Mesodermal cell (in vitro differentiated cells): ENCODE measurements around the gene GNAI3.

Experiments
- H3K27ac ChIP-seq: 2 replicates; pipeline ENCODE4 v1.7.0; 2013; ENCODE audit warnings: mild to moderate bottlenecking, low read depth, low read length, moderate library complexity; ENCODE audit not compliant: severe bottlenecking
- H3K36me3 ChIP-seq: 2 replicates; pipeline ENCODE4 v1.7.1; 2013; ENCODE audit warnings: mild to moderate bottlenecking, low read length, moderate library complexity; ENCODE audit not compliant: control insufficient read depth, insufficient read depth
- H3K4me1 ChIP-seq: one replicate; pipeline ENCODE4 v1.7.1; 2013; ENCODE audit warnings: mild to moderate bottlenecking, low read length; ENCODE audit not compliant: insufficient read depth, control insufficient read depth, poor library complexity, severe bottlenecking
- H3K4me3 ChIP-seq: 2 replicates; pipeline ENCODE4 v1.7.0; 2013; ENCODE audit warnings: low read length, control low read depth, mild to moderate bottlenecking; ENCODE audit not compliant: insufficient read depth, poor library complexity, severe bottlenecking; ENCODE audit errors: extremely low read depth
- H3K9me3 ChIP-seq: 2 replicates; pipeline ENCODE4 v1.7.1; 2013; ENCODE audit warnings: mild to moderate bottlenecking, low read length, moderate library complexity; ENCODE audit not compliant: control insufficient read depth
- WGBS, 2 experiments: methylation state at CpG; one replicate each; pipeline ENCODE4 v1.1.5; 2013; ENCODE audit warnings: missing lambda C conversion rate in 2 of 2; ENCODE audit not compliant: insufficient coverage in 2 of 2; 5-methylcytosine and 5-hydroxymethylcytosine counted together

GNAI3 gene

DNA sequence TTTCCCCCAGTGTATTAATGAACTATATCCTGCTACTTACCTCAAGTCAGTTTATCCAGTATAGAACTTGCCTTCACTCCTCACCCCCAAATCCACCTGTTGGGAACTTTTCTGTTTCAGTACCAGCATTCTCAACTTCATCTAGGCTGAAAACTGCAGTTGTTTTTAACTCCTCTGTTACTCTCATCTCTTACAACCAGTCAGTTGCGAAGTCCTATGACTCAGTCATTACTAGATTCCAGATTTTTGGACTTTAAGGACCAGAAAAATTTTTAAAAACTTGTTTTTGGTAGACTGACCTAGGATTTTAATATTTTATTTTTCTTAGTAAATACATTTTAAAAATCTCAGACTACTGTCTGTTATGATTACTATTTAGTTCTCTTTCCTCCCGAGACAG lies 8.1 kb downstream of the GNAI3 start:
- Histone ChIP-seq H3K36me3 (peaks cover 9% of the 10 kb centered on the region), H3K27ac (no peak overlapping the region), H3K4me3 (no peak overlapping the region), H3K4me1 (no peaks in the 10 kb centered on the region), H3K9me3 (no peaks in the 10 kb centered on the region)
- 100% methylated on average over 1 of the region's 2 CpGs; no CpG with 5 or more reads in 1 of the 2 experiments for WGBS, 2 experiments

GRCh38 chr1:109557520-109557919 lies 9.1 kb downstream of the GNAI3 start:
- H3K4me1 ChIP-seq: no peaks in the 10 kb centered on the region
- no peaks in the 10 kb centered on the region for H3K9me3 ChIP-seq
- WGBS, 2 experiments: 96 to 100% methylated on average over 5 of the region's 5 CpGs
- H3K27ac ChIP-seq: no peak overlapping the region
- H3K36me3 ChIP-seq: peaks cover 8% of the 10 kb centered on the region
- H3K4me3 ChIP-seq: no peak overlapping the region

DNA sequence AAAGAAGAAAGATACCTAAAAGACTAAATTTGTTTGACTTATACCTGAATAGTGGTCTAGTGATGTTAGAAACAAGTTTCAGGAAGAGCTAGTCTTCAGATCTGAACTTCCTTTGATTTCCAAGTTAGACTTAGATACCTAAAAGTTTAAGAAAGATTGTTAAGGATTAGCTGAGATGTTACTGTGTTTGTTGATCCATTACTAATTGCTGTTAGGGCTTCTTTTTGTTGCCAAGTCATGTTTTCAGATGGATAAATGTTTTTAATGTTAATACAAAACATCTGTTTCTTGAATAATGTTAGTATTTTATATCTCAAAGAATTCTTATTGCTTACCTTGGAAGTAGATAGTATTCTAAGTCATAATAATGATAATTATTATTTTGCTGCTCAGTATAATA lies 11.6 kb downstream of the GNAI3 start:
- Histone ChIP-seq H3K4me1 (peaks cover 15% of the 10 kb centered on the region), H3K36me3 (peaks cover 8% of the 10 kb centered on the region), H3K4me3 (no peak overlapping the region), H3K9me3 (no peaks in the 10 kb centered on the region), H3K27ac (no peak overlapping the region)

DNA sequence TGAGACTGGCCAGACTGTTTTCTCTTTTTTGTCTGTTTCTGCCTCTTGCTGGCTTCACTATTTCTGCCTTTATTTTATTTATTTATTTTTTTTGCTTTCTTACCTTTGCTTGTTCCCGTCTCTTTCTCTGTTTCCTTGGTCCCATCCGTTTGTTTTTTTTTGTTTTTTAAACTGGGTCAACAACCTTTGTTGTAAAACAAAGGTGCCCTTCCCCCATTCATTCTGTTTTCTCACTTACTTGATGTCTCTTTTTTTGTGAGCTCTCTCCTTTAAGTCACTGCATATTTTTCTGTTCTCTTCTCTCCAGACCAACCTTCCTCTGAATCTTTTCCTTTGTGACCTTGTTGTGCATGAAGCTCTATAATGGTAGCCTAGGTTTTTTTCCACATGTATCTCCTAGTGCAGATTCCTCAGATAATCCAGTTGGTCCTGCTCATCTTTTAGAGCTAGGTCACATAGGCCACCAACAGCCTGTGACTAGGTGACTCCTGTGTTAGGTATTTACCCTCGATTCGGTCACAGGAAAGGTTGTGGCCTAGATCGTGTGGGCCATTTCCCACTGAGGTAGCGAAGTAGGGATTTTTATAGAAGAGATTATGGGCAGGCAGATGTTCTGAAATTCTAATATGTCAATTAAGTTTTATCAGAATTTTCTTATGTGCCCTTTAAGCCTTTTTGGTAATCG lies 15.9 kb downstream of the GNAI3 start:
- Histone ChIP-seq H3K4me3 (no peak overlapping the region), H3K36me3 (no peaks in the 10 kb centered on the region), H3K27ac (peak overlapping the region; percentile 5), H3K9me3 (no peaks in the 10 kb centered on the region), H3K4me1 (peaks cover 15% of the 10 kb centered on the region)
- 45 to 78% methylated on average over 5 of the region's 7 CpGs for WGBS, 2 experiments

DNA sequence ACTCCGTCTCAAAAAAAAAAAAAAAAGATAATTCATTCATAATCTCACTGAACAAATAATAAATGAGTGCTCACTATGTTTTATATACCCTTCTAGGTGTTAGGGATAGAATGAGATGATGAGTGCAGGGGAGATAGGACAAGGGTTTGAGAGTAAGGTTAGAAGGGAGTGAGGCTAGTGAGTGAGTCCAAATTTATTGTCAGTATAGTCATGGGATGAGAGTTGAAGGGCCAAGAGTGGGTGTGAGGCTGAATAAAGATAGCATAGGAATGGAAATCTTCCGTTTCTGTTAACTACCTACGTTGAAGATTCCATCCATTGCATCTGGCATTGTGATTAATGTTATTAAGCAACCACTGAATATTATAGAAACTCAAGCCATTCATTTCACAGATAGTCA lies 16.8 kb downstream of the GNAI3 start:
- Histone ChIP-seq H3K4me1 (peaks cover 15% of the 10 kb centered on the region), H3K9me3 (no peaks in the 10 kb centered on the region), H3K4me3 (no peak overlapping the region), H3K36me3 (no peaks in the 10 kb centered on the region), H3K27ac (no peak overlapping the region)
- no CpG with 5 or more reads among the region's 3 CpGs for WGBS, 2 experiments

GRCh38 chr1:109566982-109567381 lies 18.6 kb downstream of the GNAI3 start:
- H3K4me3 ChIP-seq: no peak overlapping the region
- WGBS, 2 experiments: no CpG with 5 or more reads among the region's 1 CpG
- H3K27ac ChIP-seq: no peak overlapping the region
- H3K36me3 ChIP-seq: no peaks in the 10 kb centered on the region
- H3K9me3 ChIP-seq: no peaks in the 10 kb centered on the region
- H3K4me1 ChIP-seq: peaks cover 15% of the 10 kb centered on the region

DNA sequence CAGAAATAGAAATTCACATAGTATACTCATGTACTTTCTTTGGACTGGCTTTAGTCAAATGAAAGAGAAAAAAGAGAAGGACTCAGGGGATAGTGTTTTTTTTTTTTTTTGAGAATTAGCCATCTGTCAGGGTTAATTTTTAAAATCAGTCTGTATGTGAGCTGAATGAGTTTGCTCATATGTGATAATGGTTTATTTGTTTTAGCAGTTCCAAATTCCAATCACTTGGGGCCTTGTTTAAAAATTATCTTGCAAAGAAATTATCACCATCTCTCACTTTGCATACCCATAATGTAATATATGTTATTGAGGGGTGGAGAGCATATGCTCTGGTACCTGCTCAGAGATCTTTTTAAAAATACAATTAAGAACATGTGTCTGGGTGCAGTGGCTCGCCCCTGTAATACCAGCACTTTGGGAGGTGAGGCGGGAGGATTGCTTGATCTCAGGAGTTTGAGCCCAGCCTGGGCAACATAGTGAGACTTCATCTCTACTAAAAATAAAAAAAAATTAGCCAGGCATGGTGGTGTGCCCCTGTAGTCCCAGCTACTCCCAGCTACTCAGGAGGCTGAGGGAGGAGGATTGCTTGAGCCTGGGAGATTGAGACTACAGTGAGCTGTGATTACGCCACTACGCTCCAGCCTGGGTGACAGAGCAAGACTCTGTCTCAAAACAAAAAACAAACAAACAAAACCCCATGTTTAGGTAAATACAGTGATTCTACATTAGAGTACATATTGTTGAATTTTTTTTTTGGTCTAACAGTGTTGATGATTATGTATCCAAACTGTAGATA lies 19.7 kb downstream of the GNAI3 start:
- H3K4me3 ChIP-seq: no peak overlapping the region
- no peak overlapping the region for H3K27ac ChIP-seq
- H3K36me3 ChIP-seq: no peaks in the 10 kb centered on the region
- H3K4me1 ChIP-seq: peaks cover 14% of the 10 kb centered on the region
- no peaks in the 10 kb centered on the region for H3K9me3 ChIP-seq
- 100% methylated on average over 1 to 2 of the region's 4 CpGs for WGBS, 2 experiments

DNA sequence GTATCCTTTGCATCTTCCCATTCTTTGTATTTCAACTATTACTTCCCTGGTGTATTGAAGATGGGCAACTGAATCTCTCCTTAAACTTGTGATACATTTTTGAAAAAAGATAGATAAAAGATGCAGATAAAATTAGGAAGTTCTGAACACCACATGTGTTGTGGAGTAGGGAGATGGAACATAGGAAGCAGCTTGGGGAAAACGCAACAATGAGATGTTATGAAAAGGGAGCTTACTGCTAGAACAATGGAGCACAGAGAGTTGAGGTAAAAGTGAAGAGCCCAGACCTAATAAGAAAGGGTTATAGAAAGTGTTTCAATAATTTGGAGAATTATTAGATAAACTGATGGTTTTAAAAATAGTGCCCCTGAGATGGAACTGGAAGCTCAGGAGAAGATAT lies 20.9 kb downstream of the GNAI3 start:
- 92 to 100% methylated on average over 1 of the region's 1 CpG for WGBS, 2 experiments
- H3K27ac ChIP-seq: no peak overlapping the region

GRCh38 chr1:109570414-109570813 lies 22.0 kb downstream of the GNAI3 start:
- Histone ChIP-seq H3K27ac (no peak overlapping the region), H3K4me3 (no peak overlapping the region), H3K9me3 (no peaks in the 10 kb centered on the region), H3K4me1 (no peaks in the 10 kb centered on the region), H3K36me3 (peaks cover 20% of the 10 kb centered on the region)
- WGBS, 2 experiments: 92 to 95% methylated on average over 3 of the region's 3 CpGs

More for the DNA sequence above, 20.9 kb downstream of the GNAI3 start:
- Histone ChIP-seq H3K4me1 (peaks cover 2% of the 10 kb centered on the region), H3K4me3 (no peak overlapping the region), H3K9me3 (no peaks in the 10 kb centered on the region), H3K36me3 (peaks cover 9% of the 10 kb centered on the region)

DNA sequence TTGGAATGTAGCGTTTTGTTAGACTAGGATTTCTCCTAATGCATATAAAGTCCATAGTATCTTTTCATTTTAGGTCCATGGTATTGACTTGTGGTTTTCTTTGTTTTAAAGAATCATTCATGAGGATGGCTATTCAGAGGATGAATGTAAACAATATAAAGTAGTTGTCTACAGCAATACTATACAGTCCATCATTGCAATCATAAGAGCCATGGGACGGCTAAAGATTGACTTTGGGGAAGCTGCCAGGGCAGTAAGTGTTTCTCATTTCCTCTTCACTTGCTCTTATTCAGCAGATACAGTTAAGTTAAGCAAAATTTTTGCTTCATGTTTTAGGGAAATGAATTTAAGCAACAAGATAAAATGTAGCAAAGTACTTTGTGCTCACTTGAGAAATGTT lies 25.4 kb downstream of the GNAI3 start:
- Histone ChIP-seq H3K4me3 (no peak overlapping the region), H3K4me1 (no peaks in the 10 kb centered on the region), H3K9me3 (no peaks in the 10 kb centered on the region), H3K36me3 (peaks cover 41% of the 10 kb centered on the region), H3K27ac (no peak overlapping the region)
- no CpG with 5 or more reads among the region's 2 CpGs for WGBS, 2 experiments

- Histone ChIP-seq H3K9me3 (no peaks in the 10 kb centered on the region), H3K27ac (no peak overlapping the region), H3K4me3 (no peak overlapping the region), H3K36me3 (peaks cover 73% of the 10 kb centered on the region), H3K4me1 (no peaks in the 10 kb centered on the region)
- WGBS, 2 experiments: 95 to 100% methylated on average over 2 to 3 of the region's 3 CpGs
Observed at GRCh38 chr1:109578947-109579443, 30.6 kb downstream of the GNAI3 start.
